Vagina (tissue), 2 donors: ENCODE results near the gene JSRP1.

Experiments
- POLR2A ChIP-seq, 2 donors: fragments of 450-650 bp; IDR thresholded peaks; one replicate each; pipeline ENCODE4 v1.6.1; 2017; ENCODE audit warnings: antibody characterized with exemption in 2 of 2, mild to moderate bottlenecking in 2 of 2, moderate library complexity in 2 of 2
- POLR2AphosphoS5 ChIP-seq, 2 donors: sonication (generic); formaldehyde crosslinking; IDR thresholded peaks; one replicate each; pipeline ENCODE4 v1.9.0; 2017; ENCODE audit warnings: antibody characterized with exemption in 2 of 2, mild to moderate bottlenecking in 2 of 2, low read depth in 1 of 2; ENCODE audit not compliant: insufficient read depth in 1 of 2
- TF ChIP-seq, protein P1 (sequence below), 3 experiments: fragments of 450-650 bp in 2 of 3; fragments of 200-600 bp in 1 of 3; sonication (generic) in 1 of 3; IDR thresholded peaks; one replicate each; pipeline ENCODE4 v1.5.1; 2017 to 2019; ENCODE audit warnings: antibody characterized with exemption in 3 of 3, mild to moderate bottlenecking in 2 of 3, moderate library complexity in 2 of 3

DNA sequence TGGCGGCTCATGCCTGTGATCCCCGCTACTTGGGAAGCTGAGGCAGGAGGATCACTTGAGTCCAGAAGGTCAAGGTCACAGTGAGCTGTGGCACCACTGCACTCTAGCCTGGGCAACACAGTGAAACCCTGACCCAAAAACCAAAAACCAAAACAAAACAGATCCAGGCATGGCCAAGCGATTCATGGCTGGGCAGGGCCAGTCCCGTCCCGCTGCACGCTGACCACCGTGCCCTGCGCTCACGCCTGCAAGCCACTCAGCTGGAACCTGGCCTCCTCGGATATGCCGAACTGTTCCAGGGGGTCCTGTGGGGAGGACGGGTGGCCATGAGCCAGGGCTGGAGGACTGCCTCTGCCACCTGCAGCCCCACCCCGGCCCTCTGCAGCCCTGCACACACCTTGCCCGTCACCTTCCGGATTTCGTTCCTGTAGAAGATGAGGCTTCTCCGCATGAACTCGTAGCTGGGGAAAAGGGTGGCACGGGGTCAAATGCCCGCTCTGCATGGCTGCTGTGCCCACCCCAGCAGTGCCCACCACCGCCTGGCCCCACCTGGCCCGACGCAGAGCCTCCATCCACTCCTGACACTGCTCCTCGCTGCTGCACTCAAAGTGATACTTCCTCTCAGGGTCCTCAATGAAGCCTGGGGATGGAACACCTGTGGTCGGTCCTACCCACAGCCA, 22.5 kb downstream of the JSRP1 start:
- TF ChIP-seq, protein P1, sequence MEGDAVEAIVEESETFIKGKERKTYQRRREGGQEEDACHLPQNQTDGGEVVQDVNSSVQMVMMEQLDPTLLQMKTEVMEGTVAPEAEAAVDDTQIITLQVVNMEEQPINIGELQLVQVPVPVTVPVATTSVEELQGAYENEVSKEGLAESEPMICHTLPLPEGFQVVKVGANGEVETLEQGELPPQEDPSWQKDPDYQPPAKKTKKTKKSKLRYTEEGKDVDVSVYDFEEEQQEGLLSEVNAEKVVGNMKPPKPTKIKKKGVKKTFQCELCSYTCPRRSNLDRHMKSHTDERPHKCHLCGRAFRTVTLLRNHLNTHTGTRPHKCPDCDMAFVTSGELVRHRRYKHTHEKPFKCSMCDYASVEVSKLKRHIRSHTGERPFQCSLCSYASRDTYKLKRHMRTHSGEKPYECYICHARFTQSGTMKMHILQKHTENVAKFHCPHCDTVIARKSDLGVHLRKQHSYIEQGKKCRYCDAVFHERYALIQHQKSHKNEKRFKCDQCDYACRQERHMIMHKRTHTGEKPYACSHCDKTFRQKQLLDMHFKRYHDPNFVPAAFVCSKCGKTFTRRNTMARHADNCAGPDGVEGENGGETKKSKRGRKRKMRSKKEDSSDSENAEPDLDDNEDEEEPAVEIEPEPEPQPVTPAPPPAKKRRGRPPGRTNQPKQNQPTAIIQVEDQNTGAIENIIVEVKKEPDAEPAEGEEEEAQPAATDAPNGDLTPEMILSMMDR (IDR thresholded peaks at IDR 0.05): no peak
- TF ChIP-seq POLR2A (IDR thresholded peaks at IDR 0.05): no peak
- TF ChIP-seq POLR2AphosphoS5 (IDR thresholded peaks at IDR 0.05; ENCODE audit: insufficient read depth in 1 of 2, low read depth in 1 of 2): no peak
